Endothelial cell of umbilical vein (primary cell): ENCODE data around the gene GSDMA. TPM values are rescaled to one million over a fixed set of nuclear protein-coding genes. Genes with fewer than 3 reads are reported as not detected.

ENCODE experiments used
- BruUV-seq: library from RNA; stranded (reverse); fragments of 400-500 nt; replicated peaks from 2 replicates; lab custom pipeline; 2021; lab: Mats Ljungman, UMichigan
- CTCF ChIA-PET: fragments of 300-600, 350-600 bp; sonication (Branson Sonifier 250); formaldehyde crosslinking; loops from one replicate; lab custom pipeline; 2021; ENCODE audit warnings: antibody characterized with exemption, inconsistent platforms; lab: Charles Lee
- POLR2A ChIA-PET: fragments of 300-600, 350-600 bp; sonication (Branson Sonifier 250); formaldehyde crosslinking; loops from one replicate; lab custom pipeline; 2021; ENCODE audit warnings: antibody characterized with exemption, inconsistent platforms; lab: Charles Lee
- DNase-seq: peaks from one replicate; pipeline ENCODE4 v3.0.0-alpha.2; 2011; ENCODE audit warnings: low read depth, low spot score
- FAIRE-seq: peaks from 2 replicates; lab custom pipeline; 2011; peaks lifted over from hg19 to GRCh38; lab: Jason Lieb, UNC
- H2AFZ ChIP-seq: 2 replicates; pipeline ENCODE4 v1.6.0; 2012; ENCODE audit warnings: low read depth, low read length, control low read depth, inconsistent platforms
- H3K27ac ChIP-seq: 2 replicates; pipeline ENCODE4 v1.5.1; 2011; ENCODE audit warnings: low read depth, mild to moderate bottlenecking, control low read depth, low read length, moderate library complexity; ENCODE audit not compliant: insufficient read depth
- H3K27me3 ChIP-seq, 2 experiments: 2 replicates each; pipeline versions ENCODE4 v1.6.0 to v1.6.1; 2011; ENCODE audit warnings: low read length in 2 of 2, mixed read lengths in 1 of 2; ENCODE audit not compliant: control insufficient read depth in 2 of 2, insufficient read depth in 2 of 2
- H3K36me3 ChIP-seq, 2 experiments: 2 replicates in 1 of 2; 3 replicates in 1 of 2; pipeline ENCODE4 v1.5.1; 2011; ENCODE audit warnings: low read length in 2 of 2, mild to moderate bottlenecking in 1 of 2, moderate library complexity in 1 of 2; ENCODE audit not compliant: control insufficient read depth in 2 of 2, insufficient read depth in 2 of 2; ENCODE audit errors: extremely low read depth in 1 of 2
- H3K4me1 ChIP-seq: 3 replicates; pipeline ENCODE4 v1.5.1; 2011; ENCODE audit warnings: mild to moderate bottlenecking, low read length; ENCODE audit not compliant: control insufficient read depth, insufficient read depth; ENCODE audit errors: extremely low read depth
- H3K4me2 ChIP-seq: 2 replicates; pipeline ENCODE4 v1.6.1; 2011; ENCODE audit warnings: low read length, control low read depth, mixed read lengths; ENCODE audit not compliant: insufficient read depth
- H3K4me3 ChIP-seq, 3 experiments: fragments of 200-600 bp in 1 of 3; sonication (generic), shearing (Covaris generic) in 1 of 3; replicated peaks in 1 of 3; 2 replicates each; pipeline ENCODE4 v1.5.1; 2011 to 2016; ENCODE audit warnings: control low read depth in 3 of 3, low read length in 3 of 3, mild to moderate bottlenecking in 2 of 3, inconsistent platforms in 1 of 3, low read depth in 1 of 3, moderate library complexity in 1 of 3; ENCODE audit not compliant: insufficient read depth in 1 of 3
- H3K79me2 ChIP-seq: 2 replicates; pipeline ENCODE4 v1.6.0; 2012; ENCODE audit warnings: low read length, inconsistent platforms; ENCODE audit not compliant: control insufficient read depth, insufficient read depth
- H3K9ac ChIP-seq: replicated peaks from 2 replicates; pipeline ENCODE3; 2011; ENCODE audit warnings: low read length, control low read depth; ENCODE audit not compliant: insufficient read depth; ENCODE audit errors: extremely low read depth
- H3K9me1 ChIP-seq: replicated peaks from 3 replicates; pipeline ENCODE4 v1.6.0; 2011; ENCODE audit warnings: mild to moderate bottlenecking, low read length; ENCODE audit not compliant: control insufficient read depth, insufficient read depth; ENCODE audit errors: extremely low read depth
- H3K9me3 ChIP-seq: replicated peaks from 2 replicates; pipeline ENCODE4 v1.5.1; 2012; ENCODE audit warnings: low read length, inconsistent platforms; ENCODE audit not compliant: control insufficient read depth, insufficient read depth
- H4K20me1 ChIP-seq: replicated peaks from 2 replicates; pipeline ENCODE3; 2011; ENCODE audit warnings: mild to moderate bottlenecking, low read length; ENCODE audit not compliant: control insufficient read depth, insufficient read depth; ENCODE audit errors: extremely low read depth
- FOS ChIP-seq: IDR thresholded peaks from 2 replicates; pipeline ENCODE4 v1.6.1; 2011; ENCODE audit warnings: mild to moderate bottlenecking, low read length, moderate library complexity, borderline replicate concordance; ENCODE audit not compliant: insufficient read depth
- MYC ChIP-seq: IDR thresholded peaks from one replicate; pipeline ENCODE4 v1.6.1; 2011; ENCODE audit warnings: mild to moderate bottlenecking, low read depth, low read length
- POLR2AphosphoS5 ChIP-seq: IDR thresholded peaks from 2 replicates; pipeline ENCODE4 v1.6.1; 2012; ENCODE audit warnings: low read depth, mild to moderate bottlenecking, control low read depth, low read length, moderate library complexity; ENCODE audit not compliant: insufficient read depth
- dilution Hi-C: fragments of 300-500 bp; cut with MboI; formaldehyde crosslinking; loops from one replicate; pipeline ENCODE4 v1.15.0; 2019; ENCODE audit warnings: low sequenced_read_pairs; ENCODE audit not compliant: extremely low pct_ligation_motif_present
- intact Hi-C: fragments of 100-400 bp; cut with micrococcal nuclease; formaldehyde crosslinking; loops from one replicate; pipeline ENCODE4 v1.10.0; 2022
- polyA plus RNA-seq, 4 experiments: library from polyadenylated mRNA; depleted of rRNA in 3 of 4; stranded (reverse) in 3 of 4; unstranded in 1 of 4; fragments of >200 nt; gene quantifications; 2 replicates each; pipeline versions ENCODE4 v1.2.1 to v1.2.3, GENCODE V29; 2011 to 2012; ENCODE audit warnings: missing spikeins in 1 of 4
- total RNA-seq: library from RNA; stranded (reverse); gene quantifications from 2 replicates; pipeline ENCODE4 v1.2.3, GENCODE V29; 2021
- TF ChIP-seq, protein P1 (sequence below): IDR thresholded peaks from 2 replicates; pipeline ENCODE4 v1.6.1; 2011; ENCODE audit not compliant: insufficient read depth, insufficient read length
- TF ChIP-seq, protein P2 (sequence below), 2 donors: IDR thresholded peaks; 1 replicate in 1 of 2; 2 replicates in 1 of 2; pipeline ENCODE4 v1.5.1; 2011; ENCODE audit warnings: low read length in 2 of 2, mild to moderate bottlenecking in 2 of 2, moderate library complexity in 2 of 2, control low read depth in 1 of 2, inconsistent platforms in 1 of 2, low read depth in 1 of 2; ENCODE audit not compliant: insufficient read depth in 1 of 2; ENCODE audit errors: extremely low read depth in 1 of 2

Gene GSDMA
- total and polyA plus RNA-seq, 2 donors (not counting 3 experiments of a cell fraction or from before 2014, with no cell fraction given) = not detected

DNA sequence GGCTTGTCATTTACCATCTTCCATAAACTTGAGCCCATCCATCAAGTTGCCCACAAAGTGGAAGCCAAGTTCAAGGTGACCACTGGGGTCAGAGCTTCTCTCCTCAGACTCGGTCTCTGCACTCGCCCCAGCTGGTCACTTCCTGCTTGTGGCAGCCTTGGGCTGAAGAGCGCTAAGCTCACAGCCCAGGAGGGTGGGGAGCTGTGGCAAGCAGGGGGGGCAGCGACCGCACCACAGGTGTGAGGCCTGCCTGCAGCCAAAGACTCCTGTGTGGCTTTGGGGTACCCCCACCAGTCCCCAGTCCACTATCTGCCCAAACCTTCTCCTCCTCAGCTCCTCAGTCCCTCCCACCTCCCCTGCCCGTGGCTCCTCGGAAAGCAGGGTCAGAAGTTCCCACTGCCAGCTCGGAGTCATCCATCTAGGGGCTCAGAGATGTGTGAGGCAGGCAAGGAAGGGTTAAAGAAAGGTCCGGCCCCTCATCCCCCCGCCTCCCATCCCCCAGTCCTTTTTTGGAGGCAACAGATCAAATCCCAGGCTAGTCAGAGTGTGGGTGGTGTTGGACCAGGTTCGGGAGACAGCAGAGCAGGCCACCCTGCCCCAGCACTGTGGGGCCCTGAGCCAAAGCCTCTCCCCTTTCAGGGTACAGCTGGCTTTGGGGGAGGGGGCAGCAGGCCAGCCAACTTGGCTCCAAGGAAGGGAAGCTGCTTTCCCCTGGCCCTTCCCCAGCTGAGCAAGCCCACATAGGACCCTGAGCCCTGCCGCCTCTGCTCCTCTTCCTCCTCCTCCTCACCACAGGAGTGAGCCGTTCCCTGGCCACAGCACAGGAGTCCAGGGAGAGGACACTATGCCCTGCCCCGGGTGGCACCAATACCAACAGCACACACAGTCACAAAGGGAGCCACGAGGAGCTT is 55.7 kb downstream of the GSDMA start:
- ChIA-PET POLR2A (interaction anchor here (0.5 to 0.6 kb wide), 2 partner anchors 558 to 1868 kb away, joined by 3 read pairs; no protein-coding TSS in a partner anchor), CTCF (interaction anchor here (0.5 to 10.7 kb wide), 7 partner anchors 7 to 553 kb away, joined by 3 to 246 read pairs (median 3); partner anchors contain the start of gene MED24)
- intact Hi-C loops = loop anchor here (1.0 to 10.0 kb wide), 3 partner anchors 83 to 266 kb away; partner anchors contain the start of gene CDC6
- dilution Hi-C loops = no loop called here
- Histone ChIP-seq H3K9me3 (no peaks in the 10 kb centered on the region), H3K4me1 (peaks cover 86% of the 10 kb centered on the region), H3K36me3 (peaks cover 3 to 12% of the 10 kb centered on the region in 2 experiments), H4K20me1 (no peaks in the 10 kb centered on the region), H3K4me3 (no peak overlapping the region), H3K79me2 (peaks cover 18% of the 10 kb centered on the region), H3K27me3 (no peaks in the 10 kb centered on the region), H3K9ac (peak overlapping the region; percentile 82), H3K4me2 (peak overlapping the region; percentile 3), H3K27ac (peak overlapping the region; percentile 99), H3K9me1 (no peaks in the 10 kb centered on the region), H2AFZ (no peak overlapping the region)
- TF ChIP-seq, protein P1, sequence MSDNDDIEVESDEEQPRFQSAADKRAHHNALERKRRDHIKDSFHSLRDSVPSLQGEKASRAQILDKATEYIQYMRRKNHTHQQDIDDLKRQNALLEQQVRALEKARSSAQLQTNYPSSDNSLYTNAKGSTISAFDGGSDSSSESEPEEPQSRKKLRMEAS = no peak
- peak; percentile 50 for TF ChIP-seq POLR2AphosphoS5
- TF ChIP-seq FOS = no peak
- no peak for TF ChIP-seq MYC
- TF ChIP-seq, protein P2, sequence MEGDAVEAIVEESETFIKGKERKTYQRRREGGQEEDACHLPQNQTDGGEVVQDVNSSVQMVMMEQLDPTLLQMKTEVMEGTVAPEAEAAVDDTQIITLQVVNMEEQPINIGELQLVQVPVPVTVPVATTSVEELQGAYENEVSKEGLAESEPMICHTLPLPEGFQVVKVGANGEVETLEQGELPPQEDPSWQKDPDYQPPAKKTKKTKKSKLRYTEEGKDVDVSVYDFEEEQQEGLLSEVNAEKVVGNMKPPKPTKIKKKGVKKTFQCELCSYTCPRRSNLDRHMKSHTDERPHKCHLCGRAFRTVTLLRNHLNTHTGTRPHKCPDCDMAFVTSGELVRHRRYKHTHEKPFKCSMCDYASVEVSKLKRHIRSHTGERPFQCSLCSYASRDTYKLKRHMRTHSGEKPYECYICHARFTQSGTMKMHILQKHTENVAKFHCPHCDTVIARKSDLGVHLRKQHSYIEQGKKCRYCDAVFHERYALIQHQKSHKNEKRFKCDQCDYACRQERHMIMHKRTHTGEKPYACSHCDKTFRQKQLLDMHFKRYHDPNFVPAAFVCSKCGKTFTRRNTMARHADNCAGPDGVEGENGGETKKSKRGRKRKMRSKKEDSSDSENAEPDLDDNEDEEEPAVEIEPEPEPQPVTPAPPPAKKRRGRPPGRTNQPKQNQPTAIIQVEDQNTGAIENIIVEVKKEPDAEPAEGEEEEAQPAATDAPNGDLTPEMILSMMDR (IDR thresholded peaks at IDR 0.05; ENCODE audit: extremely low read depth in 1 of 2, insufficient read depth in 1 of 2, low read depth in 1 of 2, low read length in 2 of 2) = no peak
- BruUV-seq = TSS peak; percentile 8
- no peak for DNase-seq
- peak; percentile 54 for FAIRE-seq
